Coronary artery (tissue), 2 donors: Measurements from ENCODE around the gene REELD1.

Source experiments
- DNase-seq: peaks from one replicate; pipeline ENCODE4 v3.0.0-alpha.2; 2017; ENCODE audit warnings: low spot score
- H3K27ac ChIP-seq, 2 donors: fragments of 200-600 bp; sonication (generic); one replicate each; pipeline ENCODE4 v1.5.1; 2016 to 2019
- H3K4me3 ChIP-seq: fragments of 200-600 bp; sonication (generic); 2 replicates; pipeline ENCODE4 v1.5.1; 2016; ENCODE audit warnings: mild to moderate bottlenecking, moderate library complexity
- TF ChIP-seq, protein P1 (sequence below): fragments of 200-600 bp; sonication (generic); IDR thresholded peaks from one replicate; pipeline ENCODE4 v1.5.1; 2019; ENCODE audit warnings: antibody characterized with exemption

The REELD1 gene

DNA sequence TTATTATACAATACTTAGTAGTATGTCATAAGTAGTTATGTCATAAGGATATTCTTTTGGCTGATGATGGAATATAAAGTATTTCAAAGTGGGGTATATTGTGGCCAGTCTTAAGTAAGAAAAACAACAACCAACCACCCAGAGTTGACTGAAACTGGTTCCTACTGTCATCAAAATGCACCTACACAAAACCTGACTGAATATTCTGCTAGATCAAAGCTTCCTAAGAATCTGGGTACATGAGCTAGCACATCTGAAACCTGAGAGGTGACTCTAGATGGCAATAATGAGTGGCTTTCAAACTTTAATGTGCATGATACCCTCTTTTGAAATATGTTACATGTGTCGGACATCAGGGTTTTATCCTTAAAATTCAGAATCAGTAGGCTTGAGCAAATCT lies 60.4 kb downstream of the REELD1 start:
- no peak for DNase-seq
- TF ChIP-seq, protein P1, sequence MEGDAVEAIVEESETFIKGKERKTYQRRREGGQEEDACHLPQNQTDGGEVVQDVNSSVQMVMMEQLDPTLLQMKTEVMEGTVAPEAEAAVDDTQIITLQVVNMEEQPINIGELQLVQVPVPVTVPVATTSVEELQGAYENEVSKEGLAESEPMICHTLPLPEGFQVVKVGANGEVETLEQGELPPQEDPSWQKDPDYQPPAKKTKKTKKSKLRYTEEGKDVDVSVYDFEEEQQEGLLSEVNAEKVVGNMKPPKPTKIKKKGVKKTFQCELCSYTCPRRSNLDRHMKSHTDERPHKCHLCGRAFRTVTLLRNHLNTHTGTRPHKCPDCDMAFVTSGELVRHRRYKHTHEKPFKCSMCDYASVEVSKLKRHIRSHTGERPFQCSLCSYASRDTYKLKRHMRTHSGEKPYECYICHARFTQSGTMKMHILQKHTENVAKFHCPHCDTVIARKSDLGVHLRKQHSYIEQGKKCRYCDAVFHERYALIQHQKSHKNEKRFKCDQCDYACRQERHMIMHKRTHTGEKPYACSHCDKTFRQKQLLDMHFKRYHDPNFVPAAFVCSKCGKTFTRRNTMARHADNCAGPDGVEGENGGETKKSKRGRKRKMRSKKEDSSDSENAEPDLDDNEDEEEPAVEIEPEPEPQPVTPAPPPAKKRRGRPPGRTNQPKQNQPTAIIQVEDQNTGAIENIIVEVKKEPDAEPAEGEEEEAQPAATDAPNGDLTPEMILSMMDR, result no peak

DNA sequence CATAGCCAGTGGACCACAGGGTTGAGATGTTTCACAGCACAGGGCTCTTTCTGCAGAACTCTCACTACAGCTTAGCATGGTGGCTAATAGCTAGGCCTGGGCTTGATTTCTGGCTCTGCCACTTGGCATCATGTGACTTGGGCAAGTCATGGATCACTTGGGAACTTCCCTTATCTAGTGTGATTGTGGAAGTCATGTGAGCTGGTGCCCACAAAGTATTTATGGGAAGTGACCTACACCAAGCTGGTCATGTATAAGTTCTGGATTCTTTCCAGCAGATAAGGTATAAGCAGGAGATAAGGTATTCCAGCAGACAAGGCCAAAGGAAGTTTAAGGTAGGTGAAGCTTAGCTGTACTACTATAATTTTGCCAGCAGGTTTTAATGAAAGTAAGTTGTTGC lies 61.0 kb downstream of the REELD1 start:
- TF ChIP-seq, protein P1, result no peak
- H3K4me3 ChIP-seq, result no peak overlapping the region
- H3K27ac ChIP-seq, result no peak overlapping the region
- no peak for DNase-seq

More for the DNA sequence above, 60.4 kb downstream of the REELD1 start:
- Histone ChIP-seq H3K4me3 (no peak overlapping the region), H3K27ac (no peak overlapping the region)

DNA sequence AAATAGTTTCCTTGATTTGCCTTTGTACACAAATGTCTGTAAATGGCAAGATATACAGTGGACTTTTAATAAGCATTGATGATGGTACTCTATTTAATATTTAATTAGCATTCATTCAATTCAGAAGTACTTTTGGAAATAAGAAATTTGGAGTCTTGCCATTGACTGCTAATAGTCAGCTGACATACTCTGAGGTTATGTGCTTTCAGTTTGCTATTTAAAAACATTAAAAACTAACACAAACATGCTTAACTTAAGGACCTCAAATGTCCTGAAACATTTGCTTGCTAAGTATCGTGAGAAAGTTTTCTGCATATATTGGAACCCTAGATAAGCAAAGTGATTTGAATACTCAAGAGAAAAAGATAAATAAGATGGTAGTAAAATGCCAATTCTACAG lies 64.6 kb downstream of the REELD1 start:
- DNase-seq, result no peak
- Histone ChIP-seq H3K27ac (no peak overlapping the region), H3K4me3 (no peak overlapping the region)
- TF ChIP-seq, protein P1, result no peak
